ENCODE results near the gene F10.
A peak's percentile ranks its signal among the peaks of the same experiment; 100 is the strongest.

Gene F10

DNA sequence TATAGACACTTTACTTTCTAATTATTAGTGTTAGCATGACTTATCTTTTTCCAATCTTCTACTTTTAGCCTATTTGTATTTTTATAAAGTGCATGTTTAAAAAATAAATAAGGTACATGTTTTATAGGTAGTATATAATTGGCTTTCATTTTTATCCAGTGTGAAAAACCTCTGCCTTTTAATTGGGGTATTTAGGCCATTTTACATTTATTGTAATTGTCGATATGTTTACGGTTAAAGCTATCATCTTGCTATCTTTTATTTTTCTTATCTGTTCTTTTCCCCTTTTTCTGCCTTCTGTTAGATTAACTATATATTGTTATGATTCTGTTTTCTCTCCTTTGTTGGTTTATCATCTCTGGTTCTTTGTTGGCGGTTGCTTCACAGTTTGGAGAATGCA, 45.0 kb downstream of the F10 start:
- DNase-seq (ENCODE audit: low read depth, low spot score) = no peak

DNA sequence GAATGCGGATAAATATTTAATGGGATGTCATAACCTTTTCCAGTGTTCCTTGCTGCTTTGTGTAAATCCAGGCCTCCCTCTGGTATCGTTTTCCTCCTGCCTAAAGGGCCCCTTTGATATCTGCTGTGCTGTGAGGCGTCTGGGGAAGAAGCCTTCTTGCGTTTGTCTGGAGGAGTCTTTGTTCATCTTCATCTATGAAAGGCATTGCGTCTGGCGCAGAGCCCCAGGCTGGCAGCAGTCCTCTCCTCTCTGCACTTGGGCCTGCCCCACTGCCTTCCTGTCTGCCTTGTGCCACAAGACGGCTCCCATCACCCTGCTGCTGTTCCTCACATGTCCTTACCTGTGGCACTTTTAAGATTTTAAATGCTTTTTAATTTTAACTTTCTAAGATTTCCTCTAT, 45.6 kb downstream of the F10 start:
- DNase-seq (ENCODE audit: low read depth, low spot score) = no peak

DNA sequence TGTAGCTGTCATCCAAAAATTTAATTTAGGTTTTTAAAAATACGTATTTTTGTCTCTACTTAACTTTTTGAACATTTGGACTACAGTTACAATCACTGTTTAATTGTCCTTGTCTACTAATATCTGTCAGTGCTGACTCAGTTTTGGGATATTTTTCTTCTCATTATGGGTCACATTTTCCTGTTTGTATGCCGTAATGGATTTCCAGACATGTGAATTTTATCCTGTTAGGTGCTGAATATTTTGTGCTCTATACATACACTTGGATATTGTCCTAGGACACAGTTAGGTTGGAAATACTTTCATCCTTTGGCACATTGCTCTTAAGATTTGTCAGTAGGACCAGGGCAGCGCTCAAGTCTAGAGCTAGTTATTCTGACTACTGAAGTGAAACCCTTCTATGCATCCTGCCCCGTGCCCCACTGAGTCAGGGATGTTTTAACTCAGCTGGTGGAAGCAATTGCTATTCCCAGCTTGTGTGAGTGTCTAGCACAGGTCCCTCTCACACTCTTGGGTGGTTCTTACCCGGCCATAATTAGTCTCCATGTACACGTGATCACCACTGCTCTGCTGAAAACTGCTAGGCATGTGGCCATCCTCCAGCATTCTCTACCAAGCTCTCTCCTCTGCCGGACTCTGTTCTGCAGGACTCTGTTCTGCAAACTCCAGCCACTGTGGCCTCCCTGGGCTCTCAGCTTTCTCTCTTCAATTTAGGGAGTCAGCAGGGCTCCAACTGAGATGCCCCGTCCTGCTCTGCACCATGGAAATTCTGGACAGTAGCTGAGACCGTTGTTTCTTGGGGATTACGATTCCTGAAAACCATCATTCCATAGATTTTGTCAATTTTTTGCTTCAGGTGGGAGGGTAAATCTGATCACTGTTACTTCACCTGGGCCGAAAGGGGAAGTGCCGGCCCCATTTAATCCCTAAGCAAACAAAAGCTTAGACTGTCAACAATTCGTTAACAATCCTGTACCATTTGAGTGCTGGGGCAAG, 47.0 kb downstream of the F10 start:
- DNase-seq (ENCODE audit: low read depth, low spot score) = no peak

DNA sequence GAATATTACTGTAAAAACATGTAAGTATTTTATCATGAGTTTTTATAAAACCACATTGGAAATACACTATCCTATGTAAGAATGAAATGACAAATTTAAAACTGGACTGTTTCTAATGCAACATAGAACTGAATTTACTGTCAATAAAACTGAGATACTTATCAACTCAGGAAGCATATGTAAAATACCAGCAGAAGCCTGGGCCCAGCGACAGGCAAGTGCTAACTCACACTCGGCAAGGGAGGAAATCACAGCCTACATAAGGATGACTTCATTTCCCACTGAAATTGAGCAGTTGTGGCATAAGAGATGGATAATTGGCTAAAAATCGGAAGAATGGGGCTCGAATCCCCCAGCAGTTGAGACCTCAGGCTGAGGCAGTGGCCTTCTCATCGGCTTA, 47.9 kb downstream of the F10 start:
- DNase-seq (ENCODE audit: low read depth, low spot score) = no peak

DNA sequence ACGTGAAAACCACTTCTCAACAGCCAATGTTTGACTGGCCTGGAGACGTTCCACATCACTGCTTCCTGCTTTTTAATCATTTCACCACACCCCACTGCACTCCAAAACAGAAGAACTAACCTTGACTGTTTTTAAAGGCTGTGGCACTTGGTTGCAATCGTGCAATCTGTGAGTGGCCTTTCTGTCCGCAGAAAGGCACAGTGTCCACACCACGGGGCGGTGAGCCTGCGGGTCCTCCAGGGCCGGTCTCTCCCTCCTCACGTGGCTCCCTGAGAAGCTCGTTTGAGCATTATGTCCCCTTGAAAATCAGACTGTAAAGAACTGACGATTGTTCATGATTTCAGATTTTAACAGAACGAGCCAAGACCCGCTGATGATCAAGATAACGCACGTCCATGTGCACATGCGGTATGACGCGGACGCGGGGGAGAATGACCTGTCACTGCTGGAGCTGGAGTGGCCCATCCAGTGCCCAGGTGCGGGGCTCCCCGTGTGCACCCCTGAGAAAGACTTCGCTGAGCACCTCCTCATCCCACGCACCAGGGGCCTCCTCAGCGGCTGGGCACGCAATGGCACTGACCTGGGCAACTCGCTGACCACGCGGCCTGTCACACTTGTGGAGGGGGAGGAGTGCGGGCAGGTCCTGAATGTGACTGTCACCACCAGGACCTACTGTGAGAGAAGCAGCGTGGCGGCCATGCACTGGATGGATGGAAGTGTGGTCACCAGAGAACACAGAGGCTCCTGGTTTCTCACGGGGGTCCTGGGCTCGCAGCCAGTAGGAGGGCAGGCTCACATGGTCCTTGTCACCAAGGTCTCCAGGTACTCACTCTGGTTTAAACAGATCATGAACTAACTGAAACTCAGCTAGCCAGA, 48.9 kb downstream of the F10 start:
- no peak for DNase-seq (ENCODE audit: low read depth, low spot score)

DNA sequence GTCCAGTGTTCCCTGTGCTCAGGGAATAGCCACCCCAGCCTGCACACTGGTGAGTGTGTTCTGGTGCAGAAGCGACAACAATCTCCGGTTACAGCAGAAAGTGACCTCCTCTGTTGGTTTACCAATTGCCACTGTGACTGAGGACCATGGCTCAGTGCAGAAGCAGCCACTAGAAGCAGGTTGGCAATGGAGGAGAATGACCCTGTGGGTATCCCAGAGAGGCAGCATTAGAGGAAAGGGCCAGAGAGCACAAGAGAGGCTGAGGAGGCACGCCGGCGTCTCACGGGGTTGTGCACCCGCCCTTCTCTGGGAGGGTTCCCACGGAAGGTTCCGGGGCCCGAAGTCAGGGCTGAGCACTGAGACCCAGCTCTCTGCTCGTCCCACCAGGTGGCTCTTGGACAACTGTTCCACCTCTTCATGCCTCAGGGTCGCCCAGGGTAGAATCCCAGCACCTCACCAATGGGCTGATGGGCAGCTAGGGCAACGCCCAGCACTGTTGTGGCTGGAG, 49.9 kb downstream of the F10 start:
- DNase-seq (ENCODE audit: low read depth, low spot score) = no peak

DNA sequence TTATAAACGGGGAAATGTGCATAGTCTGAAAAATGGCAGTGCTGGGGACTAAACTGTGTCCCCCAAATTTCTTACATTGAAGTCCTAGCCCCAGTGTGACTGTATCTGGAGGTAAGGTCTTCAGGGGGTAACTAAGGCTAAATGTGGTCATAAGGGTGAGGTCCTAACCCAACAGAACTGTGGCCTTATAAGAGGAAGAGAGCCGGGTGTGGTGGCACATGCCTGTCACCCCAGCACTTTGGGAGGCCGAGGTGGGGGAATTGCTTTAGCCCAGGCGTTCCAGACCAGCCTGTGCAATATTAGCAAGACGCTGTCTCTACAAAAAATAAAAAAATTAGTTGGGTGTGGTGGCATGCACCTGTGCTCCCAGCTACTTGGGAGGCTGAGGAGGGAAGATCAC, 53.7 kb downstream of the F10 start:
- no peak for DNase-seq (ENCODE audit: low read depth, low spot score)

DNA sequence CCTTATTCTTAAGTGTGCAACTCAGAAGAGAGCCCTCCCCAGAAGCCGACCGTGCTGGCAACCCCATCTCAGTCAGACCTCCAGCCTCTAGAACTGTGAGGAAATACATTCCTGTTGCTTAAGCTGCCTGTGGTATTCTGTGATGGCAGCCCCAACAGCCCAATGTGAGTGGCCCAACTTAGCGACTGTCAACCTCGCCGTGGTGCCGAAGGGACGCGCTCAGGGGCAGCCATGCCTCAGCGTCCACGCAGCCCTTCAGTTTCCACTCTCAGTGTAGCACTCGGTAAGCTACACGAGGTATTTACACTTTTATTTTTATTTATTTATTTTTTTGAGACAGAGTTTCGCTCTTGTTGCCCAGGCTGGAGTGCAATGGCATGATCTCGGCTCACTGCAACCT, 54.2 kb downstream of the F10 start:
- no peak for DNase-seq (ENCODE audit: low read depth, low spot score)

DNA sequence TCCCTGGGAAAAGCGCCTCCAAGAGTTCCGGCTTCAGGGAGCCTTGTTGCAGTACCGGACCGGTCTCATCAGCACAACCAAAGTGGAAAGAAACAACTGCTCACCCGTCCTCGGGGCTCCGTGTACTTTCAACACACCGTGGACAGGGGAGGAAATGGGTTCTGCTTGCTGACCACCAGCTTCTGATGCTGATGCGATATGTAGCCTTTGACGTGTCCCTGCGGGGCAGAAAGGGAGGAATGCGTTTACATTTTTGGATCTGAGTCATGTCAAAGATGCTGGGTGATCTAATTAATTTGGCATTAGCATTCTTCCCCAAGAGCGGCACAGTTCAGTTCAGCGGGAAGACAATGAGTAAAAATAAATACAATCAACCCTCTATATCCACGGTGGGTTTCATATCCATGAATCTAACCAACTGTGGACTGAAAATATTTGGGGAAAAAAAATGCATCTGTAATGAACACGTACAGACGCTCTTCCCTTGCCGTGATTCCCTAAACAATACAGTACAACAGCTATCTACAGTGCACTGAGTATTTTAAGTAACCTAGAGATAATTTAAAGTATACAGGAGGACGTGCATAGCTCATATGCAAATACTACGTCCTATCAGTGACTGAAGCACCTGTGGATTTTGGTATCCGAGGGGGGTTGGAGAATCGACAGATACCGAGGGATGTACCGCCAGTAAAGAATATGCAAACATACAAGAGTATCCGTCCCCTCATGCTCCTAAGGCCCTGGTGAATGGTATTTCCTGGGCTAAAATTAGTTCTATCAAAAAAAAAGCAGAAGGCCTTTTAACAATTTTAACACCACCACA, 55.7 kb downstream of the F10 start:
- DNase-seq (ENCODE audit: low read depth, low spot score) = no peak

DNA sequence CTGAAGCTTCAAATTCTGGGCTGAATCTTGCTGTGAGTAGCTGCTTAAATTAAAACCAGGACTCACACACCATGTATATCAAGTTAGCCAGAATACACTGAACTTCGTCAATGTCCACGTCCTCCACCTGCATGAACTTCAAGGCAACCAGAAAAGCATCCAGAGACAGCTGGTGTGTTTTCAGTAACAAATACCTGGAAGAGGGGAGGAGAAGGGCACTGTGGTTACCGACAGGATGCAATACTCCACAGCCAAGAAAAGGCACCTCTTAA, 56.2 kb downstream of the F10 start:
- no peak for DNase-seq (ENCODE audit: low read depth, low spot score)

DNA sequence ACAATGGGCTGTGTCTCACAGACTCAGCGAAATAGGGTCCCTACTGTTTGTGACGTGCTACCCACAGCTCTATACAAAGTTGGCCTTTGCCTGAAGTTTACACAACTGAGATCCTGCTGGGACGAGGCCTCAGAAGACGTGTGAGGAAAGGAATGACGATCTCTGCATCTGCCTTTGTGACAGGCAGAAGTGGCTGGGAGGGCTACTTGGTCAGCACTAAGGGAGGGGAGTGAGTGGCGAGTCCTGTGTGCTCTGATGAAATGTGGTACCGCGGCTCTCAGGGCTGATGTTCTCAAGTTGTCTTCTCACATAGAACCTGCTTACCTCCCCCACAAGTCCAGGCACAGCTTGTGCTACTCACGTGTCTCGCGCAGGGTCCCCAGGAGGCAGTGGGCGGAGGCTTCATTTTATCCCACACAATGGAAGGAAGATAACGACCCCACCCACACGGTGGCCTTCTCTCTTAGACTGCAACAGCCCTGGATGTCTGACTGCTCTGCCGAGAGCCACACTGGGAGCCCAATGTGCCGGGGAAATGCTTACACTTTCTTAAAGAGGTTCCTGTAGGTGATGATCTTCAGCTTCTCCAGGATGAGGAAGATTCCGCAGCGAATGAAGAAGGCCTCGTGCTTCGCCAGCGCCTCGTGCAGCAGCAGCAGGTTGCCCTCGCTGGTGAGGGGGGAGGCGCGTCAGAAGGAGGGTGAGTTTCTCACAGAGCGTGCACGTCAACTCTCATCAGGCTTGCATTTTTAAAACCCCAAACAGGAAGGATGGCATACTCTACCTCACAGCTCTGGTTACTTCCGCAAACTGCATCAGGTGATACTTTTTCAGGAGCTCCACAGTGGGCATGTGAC, 57.0 kb downstream of the F10 start:
- peak; percentile 85 for DNase-seq (ENCODE audit: low read depth, low spot score)

DNA sequence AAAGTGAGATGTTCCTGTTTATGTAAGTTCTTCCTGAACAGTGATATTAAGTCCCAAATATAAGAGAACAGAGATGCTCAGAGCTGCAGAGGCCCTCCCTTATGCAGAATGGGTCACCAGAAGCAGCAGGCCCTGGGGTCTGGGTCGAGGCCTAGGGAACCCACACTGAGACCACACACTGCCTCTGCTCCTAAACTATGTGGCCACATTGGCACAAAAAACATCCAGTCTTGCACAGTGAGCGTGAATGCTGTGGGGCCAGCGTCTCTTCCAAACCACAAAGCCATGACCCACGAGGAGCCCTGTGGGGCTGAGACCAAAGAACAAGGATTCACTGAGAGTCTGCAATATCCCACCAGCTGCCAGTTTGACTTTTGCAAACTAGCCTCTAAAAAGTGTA, 59.4 kb downstream of the F10 start:
- peak; percentile 90 for DNase-seq (ENCODE audit: low read depth, low spot score)

DNA sequence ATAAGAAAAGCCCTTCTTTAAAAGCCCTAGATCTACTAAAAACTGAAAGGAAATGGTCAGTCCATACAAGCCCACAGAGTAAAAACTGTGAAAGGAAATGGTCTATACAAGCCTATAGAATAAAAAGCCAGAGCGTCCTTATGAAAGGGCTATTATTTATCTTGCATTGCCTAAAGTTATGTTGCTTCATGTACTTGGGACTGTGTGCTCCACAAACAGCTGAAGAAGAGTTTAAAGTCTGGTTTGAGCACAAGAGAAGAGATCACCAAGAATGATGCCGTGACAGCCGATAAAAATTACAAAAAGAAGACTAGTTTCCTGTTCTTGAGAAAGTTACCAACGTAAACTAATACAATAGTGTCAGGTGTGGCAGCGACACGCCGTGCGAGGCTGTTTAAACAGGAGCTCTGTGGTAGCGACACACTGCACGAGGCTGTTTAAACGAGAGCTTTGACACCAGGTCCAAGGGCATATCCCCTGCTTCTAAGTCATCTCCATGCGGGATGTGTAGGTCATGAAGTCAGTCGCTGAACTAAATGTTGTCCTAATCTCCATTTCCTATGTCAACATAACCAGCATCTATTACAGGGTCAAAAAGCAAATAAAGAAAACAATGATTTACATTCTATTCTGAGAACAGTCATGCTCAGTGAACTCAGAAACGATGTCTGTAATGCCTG, 61.0 kb downstream of the F10 start:
- DNase-seq (ENCODE audit: low read depth, low spot score) = peak; percentile 62

DNA sequence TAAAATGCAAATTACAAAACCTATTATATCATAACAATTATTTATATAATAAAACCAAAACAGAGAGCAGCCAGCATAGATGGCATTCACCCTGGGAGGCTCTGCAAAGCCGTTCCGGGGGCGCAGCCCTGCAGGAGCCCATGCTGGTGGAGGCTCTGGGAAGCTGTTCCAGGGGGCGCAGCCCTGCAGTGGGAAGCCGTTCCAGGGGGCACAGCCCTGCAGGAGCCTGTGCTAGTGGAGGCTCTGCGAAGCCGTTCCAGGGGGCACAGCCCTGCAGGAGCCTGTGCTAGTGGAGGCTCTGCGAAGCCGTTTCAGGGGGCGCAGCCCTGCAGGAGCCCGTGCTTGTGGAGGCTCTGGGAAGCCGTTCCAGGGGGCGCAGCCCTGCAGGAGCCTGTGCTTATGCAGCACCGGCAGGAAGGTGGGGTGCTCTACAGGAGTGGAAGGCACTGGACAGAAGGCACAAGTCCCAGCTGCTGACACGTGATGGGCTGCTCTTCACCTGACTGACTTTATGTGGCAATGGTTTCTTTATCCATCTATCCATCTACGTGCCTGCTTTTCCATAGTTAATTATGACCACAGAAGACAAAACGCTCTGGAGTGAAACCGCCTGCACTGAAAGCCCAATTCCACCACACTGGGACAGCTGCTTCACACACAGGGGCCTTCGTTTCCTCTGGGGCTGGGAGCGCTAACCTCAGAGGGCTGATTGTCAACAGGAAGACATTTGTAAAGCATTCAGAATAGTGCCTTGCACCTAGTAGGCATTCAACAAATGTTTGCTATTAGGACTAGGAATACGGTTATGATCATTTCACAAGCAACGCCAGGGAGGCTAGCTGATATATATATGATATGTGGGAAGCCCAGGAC, 62.2 kb downstream of the F10 start:
- no peak for DNase-seq (ENCODE audit: low read depth, low spot score)

DNA sequence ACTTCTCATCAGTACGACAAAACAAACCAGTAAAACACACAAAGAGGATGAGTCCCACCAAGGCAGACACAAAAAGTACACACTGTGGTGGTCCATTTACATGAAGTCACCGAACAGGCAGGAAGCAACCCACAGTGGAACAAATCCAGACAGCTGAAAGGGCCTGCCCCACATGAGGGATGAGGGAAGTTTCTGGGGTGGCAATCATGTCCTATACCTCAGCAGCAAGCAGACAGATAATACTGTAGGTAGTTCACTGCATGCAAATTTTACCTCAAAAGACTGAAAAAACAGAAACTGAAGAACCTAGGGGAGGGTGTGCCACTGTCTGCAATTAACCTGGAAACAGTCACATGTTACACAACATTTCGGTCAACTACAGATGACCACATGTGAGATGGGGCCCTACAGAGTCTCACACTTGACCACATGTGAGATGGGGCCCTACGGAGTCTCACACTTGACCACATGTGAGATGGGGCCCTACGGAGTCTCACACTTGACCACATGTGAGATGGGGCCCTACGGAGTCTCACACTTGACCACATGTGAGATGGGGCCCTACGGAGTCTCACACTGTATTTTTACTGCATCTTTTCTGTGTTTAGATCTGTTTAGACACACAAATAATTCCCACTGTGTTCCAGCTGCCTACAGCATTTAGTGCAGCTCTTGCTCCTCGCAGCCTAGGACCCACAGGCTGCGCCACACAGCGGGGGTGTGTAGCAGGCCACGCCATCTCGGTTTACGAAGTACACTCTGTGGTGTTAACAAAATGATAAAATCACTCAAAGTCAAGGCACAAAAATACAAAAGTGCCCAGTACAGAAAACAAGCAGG, 63.7 kb downstream of the F10 start:
- DNase-seq (ENCODE audit: low read depth, low spot score) = no peak

DNA sequence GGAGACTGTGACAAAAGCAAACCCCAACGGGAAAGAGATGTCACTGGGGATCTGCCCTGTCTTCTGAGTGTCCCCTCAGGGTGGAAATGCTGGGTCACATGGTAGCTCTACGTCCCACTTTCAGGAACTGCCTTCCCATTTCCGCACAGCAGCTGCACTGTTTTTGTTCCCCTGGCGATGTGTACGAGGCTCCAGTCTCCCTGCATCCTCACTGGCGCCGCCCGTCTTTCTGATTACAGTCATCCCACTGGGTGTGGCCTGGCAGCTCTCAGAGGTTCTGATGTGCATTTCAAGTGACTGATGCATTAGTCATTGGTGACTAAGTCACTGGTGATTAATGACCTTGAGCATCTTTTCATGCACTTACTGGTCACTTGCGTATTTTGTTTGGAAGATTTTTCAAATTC, 64.7 kb downstream of the F10 start:
- peak; percentile 92 for DNase-seq (ENCODE audit: low read depth, low spot score)

DNA sequence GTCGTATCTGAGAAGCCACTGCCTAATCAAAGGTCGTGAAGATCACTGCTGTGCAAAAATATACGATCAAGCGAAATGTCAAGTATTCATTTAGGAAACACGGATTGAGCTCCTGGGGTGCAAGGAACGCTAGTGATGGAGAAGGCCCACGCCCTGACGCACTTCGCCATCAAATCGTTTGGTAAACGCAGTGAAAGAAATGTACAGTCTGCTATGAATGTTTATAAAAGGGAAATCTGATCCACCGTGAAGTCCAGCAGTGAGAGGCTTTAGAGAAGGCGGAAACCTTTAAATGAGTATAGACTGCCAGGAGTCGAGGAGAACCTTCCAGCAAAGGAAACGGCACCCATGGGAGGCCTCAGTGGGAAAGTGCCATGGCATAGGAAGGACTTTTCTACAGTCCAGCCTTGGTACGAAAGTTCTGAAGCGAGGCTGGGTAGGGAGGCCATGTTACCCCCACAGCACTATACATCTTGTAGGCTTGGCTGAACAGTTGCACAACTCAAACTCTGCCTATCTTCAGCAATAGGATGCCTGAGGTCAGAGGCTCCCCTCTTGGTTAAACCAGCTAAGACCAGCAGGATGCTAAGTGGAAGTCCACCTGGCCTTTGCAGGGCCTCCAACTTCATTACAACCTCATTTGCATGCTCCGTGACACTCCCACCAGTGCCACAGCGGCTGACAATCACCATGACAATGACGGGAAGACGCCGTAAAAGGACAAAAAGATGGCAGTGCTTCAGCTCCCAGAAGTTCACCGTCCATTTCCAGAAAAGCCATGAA, 65.5 kb downstream of the F10 start:
- DNase-seq (ENCODE audit: low read depth, low spot score) = peak; percentile 77

DNA sequence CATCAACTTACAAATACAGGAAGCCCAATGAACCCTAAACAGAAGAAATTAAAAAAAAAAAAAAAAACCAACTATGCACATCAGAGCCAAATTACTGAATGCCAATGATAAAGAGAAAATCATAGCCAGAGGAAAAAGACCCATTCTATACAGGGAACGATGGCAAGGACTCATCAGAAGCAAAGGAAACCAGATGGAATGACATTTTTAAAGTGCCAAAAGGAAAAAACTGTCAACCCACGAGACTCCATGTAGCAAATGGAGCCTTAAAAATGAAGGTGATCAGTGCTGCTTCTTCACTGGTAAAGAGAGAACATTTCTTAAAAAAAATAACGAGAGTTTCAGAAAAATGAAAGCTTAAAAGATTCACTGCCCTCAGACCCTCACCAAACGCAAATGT, 67.6 kb downstream of the F10 start:
- no peak for DNase-seq (ENCODE audit: low read depth, low spot score)
